NB4 (cell line): ENCODE results near the gene TRIML2.

Source experiments
- CTCF ChIP-seq: IDR thresholded peaks from one replicate; pipeline ENCODE4 v1.5.1; 2012; ENCODE audit warnings: low read depth, low read length
- MYC ChIP-seq: IDR thresholded peaks from 2 replicates; pipeline ENCODE4 v1.6.1; 2011; ENCODE audit warnings: low read depth, low read length
- POLR2A ChIP-seq: IDR thresholded peaks from 2 replicates; pipeline ENCODE4 v1.6.1; 2011; ENCODE audit warnings: mild to moderate bottlenecking; ENCODE audit not compliant: insufficient read length; ENCODE audit errors: extremely low read depth
- TF ChIP-seq, protein P1 (sequence below): IDR thresholded peaks from 2 replicates; pipeline ENCODE4 v1.6.1; 2011; ENCODE audit warnings: low read depth, low read length

DNA sequence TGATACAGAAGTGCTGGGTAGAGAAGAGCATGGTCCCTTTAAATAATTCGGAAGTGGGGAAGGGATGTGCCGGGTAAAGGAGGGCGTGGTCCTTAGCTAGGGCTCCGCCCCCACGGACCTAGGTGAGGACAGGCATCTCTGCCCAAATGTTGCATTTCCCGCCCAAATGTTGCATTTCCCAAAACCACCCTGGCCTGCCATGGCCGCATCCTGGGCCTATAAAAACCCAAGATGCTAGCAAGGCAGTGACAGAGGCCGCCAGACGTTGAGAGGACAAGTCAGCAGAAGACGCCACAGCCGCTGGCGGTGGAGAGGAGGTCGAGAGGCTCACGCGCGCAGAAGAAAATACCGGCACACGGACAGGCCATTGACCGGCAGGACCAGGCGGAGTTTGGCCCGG, 67.7 kb downstream of the TRIML2 start:
- TF ChIP-seq CTCF, result no peak
- TF ChIP-seq MYC, result no peak
- TF ChIP-seq, protein P1, sequence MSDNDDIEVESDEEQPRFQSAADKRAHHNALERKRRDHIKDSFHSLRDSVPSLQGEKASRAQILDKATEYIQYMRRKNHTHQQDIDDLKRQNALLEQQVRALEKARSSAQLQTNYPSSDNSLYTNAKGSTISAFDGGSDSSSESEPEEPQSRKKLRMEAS, result no peak
- no peak for TF ChIP-seq POLR2A
